Aortic smooth muscle cell (primary cell): ENCODE data around the gene IRAG1. TPM values are rescaled to one million over a fixed set of nuclear protein-coding genes. Genes with fewer than 3 reads are reported as not detected.

Experiments used
- total RNA-seq: library from RNA; depleted of rRNA; stranded (reverse); fragments of >200 nt; gene quantifications from 2 replicates; pipeline ENCODE4 v1.2.3, GENCODE V29; 2014

IRAG1 gene, protein sequence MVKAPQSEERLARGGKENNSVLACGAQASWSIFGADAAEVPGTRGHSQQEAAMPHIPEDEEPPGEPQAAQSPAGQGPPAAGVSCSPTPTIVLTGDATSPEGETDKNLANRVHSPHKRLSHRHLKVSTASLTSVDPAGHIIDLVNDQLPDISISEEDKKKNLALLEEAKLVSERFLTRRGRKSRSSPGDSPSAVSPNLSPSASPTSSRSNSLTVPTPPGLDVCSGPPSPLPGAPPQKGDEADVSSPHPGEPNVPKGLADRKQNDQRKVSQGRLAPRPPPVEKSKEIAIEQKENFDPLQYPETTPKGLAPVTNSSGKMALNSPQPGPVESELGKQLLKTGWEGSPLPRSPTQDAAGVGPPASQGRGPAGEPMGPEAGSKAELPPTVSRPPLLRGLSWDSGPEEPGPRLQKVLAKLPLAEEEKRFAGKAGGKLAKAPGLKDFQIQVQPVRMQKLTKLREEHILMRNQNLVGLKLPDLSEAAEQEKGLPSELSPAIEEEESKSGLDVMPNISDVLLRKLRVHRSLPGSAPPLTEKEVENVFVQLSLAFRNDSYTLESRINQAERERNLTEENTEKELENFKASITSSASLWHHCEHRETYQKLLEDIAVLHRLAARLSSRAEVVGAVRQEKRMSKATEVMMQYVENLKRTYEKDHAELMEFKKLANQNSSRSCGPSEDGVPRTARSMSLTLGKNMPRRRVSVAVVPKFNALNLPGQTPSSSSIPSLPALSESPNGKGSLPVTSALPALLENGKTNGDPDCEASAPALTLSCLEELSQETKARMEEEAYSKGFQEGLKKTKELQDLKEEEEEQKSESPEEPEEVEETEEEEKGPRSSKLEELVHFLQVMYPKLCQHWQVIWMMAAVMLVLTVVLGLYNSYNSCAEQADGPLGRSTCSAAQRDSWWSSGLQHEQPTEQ
- 25.0 and 73.2 TPM in 2 replicates for total RNA-seq

GRCh38 chr11:10693509-10694081 lies at the start of gene IRAG1:
TSS of gene IRAG1 (minus strand) at chr11:10693755. CDS start at chr11:10693602, 153 bp downstream.

Other genes with a start within 250 kb of the IRAG1 start
- 0.66 and 1.1 TPM in 2 replicates for gene AMPD3, start 238.5 kb downstream of the IRAG1 start, total RNA-seq
- gene RNF141, start 152.6 kb downstream of the IRAG1 start, total RNA-seq = 62.4 and 68.6 TPM in 2 replicates
- gene LYVE1, start 125.1 kb downstream of the IRAG1 start, total RNA-seq = 3.3 and 3.8 TPM in 2 replicates
- gene CTR9, start 57.5 kb upstream of the IRAG1 start, total RNA-seq = 28.4 and 29.1 TPM in 2 replicates
- 775 and 856 TPM in 2 replicates for gene EIF4G2, start 115.2 kb upstream of the IRAG1 start, total RNA-seq
- 16.2 and 22.4 TPM in 2 replicates for gene ZBED5, start 164.3 kb upstream of the IRAG1 start, total RNA-seq